Hepatic stellate cell (primary cell): Measurements from ENCODE around the gene SH3RF3.
A peak's percentile ranks its signal among the peaks of the same experiment; 100 is the strongest.

Source experiments
- DNase-seq: peaks from one replicate; pipeline ENCODE4 v3.0.0; 2011; ENCODE audit warnings: low spot score

SH3RF3 gene

GRCh38 chr2:109396202-109397180 is 267.5 kb downstream of the SH3RF3 start:
- DNase-seq = no peak

GRCh38 chr2:109397893-109398292 is 268.9 kb downstream of the SH3RF3 start:
- DNase-seq = no peak

GRCh38 chr2:109398366-109399015 is 269.5 kb downstream of the SH3RF3 start:
- DNase-seq = no peak

- DNase-seq = no peak
Observed at GRCh38 chr2:109399066-109399465, 270.1 kb downstream of the SH3RF3 start.

GRCh38 chr2:109400102-109400501 is 271.1 kb downstream of the SH3RF3 start:
- DNase-seq = no peak

GRCh38 chr2:109401370-109401769 is 272.4 kb downstream of the SH3RF3 start:
- DNase-seq = no peak

GRCh38 chr2:109402180-109402579 is 273.2 kb downstream of the SH3RF3 start:
- DNase-seq = no peak

GRCh38 chr2:109402980-109403840 is 274.2 kb downstream of the SH3RF3 start:
- no peak for DNase-seq

- peak; percentile 51 for DNase-seq
Observed at GRCh38 chr2:109403841-109404201, 274.8 kb downstream of the SH3RF3 start.

GRCh38 chr2:109404681-109405080 is 275.7 kb downstream of the SH3RF3 start:
- DNase-seq = no peak

GRCh38 chr2:109405873-109406272 is 276.9 kb downstream of the SH3RF3 start:
- DNase-seq = no peak

GRCh38 chr2:109406301-109406700 is 277.3 kb downstream of the SH3RF3 start:
- DNase-seq = no peak

GRCh38 chr2:109407276-109408042 is 278.5 kb downstream of the SH3RF3 start:
- no peak for DNase-seq

GRCh38 chr2:109408043-109408335 is 279.0 kb downstream of the SH3RF3 start:
- no peak for DNase-seq

- no peak for DNase-seq
Observed at GRCh38 chr2:109409321-109410038, 280.5 kb downstream of the SH3RF3 start.

- no peak for DNase-seq
Observed at GRCh38 chr2:109410039-109410815, 281.2 kb downstream of the SH3RF3 start.

- no peak for DNase-seq
Observed at GRCh38 chr2:109411640-109412325, 282.8 kb downstream of the SH3RF3 start.

GRCh38 chr2:109415581-109416013 is 286.6 kb downstream of the SH3RF3 start:
- DNase-seq = no peak

- DNase-seq = no peak
Observed at GRCh38 chr2:109417701-109418335, 288.8 kb downstream of the SH3RF3 start.
